GM21529 (cell line): Measurements from ENCODE around the gene CCDC177.

Experiments
- ATAC-seq: cut with Tn5 transposase; IDR thresholded peaks from one replicate; pipeline ENCODE4 v1.9.1; 2021; ENCODE audit not compliant: unreplicated experiment

The CCDC177 gene

GRCh38 chr14:69531135-69531534 lies 43.5 kb downstream of the CCDC177 start:
- no peak for ATAC-seq

- ATAC-seq: no peak
Measured at GRCh38 chr14:69530095-69530494, 44.6 kb downstream of the CCDC177 start.

- no peak for ATAC-seq
Measured at GRCh38 chr14:69529563-69529962, 45.1 kb downstream of the CCDC177 start.

GRCh38 chr14:69528930-69529329 lies 45.7 kb downstream of the CCDC177 start:
- ATAC-seq: no peak

- no peak for ATAC-seq
Measured at GRCh38 chr14:69528143-69528542, 46.5 kb downstream of the CCDC177 start.

- ATAC-seq: no peak
Measured at GRCh38 chr14:69527635-69528034, 47.0 kb downstream of the CCDC177 start.

GRCh38 chr14:69525896-69526295 lies 48.8 kb downstream of the CCDC177 start:
- no peak for ATAC-seq

GRCh38 chr14:69522026-69522425 lies 52.6 kb downstream of the CCDC177 start:
- ATAC-seq: no peak
